GM12875 (cell line): ENCODE measurements around the gene WSB1.

Source experiments
- H3K4me3 ChIP-seq: one replicate; pipeline ENCODE4 v1.5.1; 2011; ENCODE audit warnings: low read depth, low read length, control low read depth
- CTCF ChIP-seq: IDR thresholded peaks from 2 replicates; pipeline ENCODE4 v1.5.1; 2011; ENCODE audit warnings: low read depth, mild to moderate bottlenecking, control low read depth, inconsistent platforms, low read length, moderate library complexity, borderline replicate concordance; ENCODE audit not compliant: insufficient read depth

Gene WSB1

GRCh38 chr17:27282054-27282551 is 11.8 kb upstream of the WSB1 start:
- TF ChIP-seq CTCF: no peak
- no peak overlapping the region for H3K4me3 ChIP-seq

- no peak overlapping the region for H3K4me3 ChIP-seq
- no peak for TF ChIP-seq CTCF
These were observed 10.9 kb upstream of the WSB1 start for GRCh38 chr17:27283060-27283459.

- TF ChIP-seq CTCF: no peak
- H3K4me3 ChIP-seq: no peak overlapping the region
These were observed 10.2 kb upstream of the WSB1 start for GRCh38 chr17:27283751-27284150.

GRCh38 chr17:27284811-27285415 is 9.0 kb upstream of the WSB1 start:
- no peak overlapping the region for H3K4me3 ChIP-seq
- no peak for TF ChIP-seq CTCF

- TF ChIP-seq CTCF: no peak
- H3K4me3 ChIP-seq: no peak overlapping the region
These were observed 8.4 kb upstream of the WSB1 start for GRCh38 chr17:27285516-27285915.

GRCh38 chr17:27288183-27288582 is 5.7 kb upstream of the WSB1 start:
- H3K4me3 ChIP-seq: no peak overlapping the region
- TF ChIP-seq CTCF: no peak

- H3K4me3 ChIP-seq: no peak overlapping the region
- no peak for TF ChIP-seq CTCF
These were observed 4.1 kb upstream of the WSB1 start for GRCh38 chr17:27289856-27290255.
